Measurements from ENCODE around the gene FOXR1.
"Not testable (repeated sequence)": the region's sequence is repeated elsewhere in the genome, so short reads cannot be mapped to it uniquely, and the experiment has no call there.

The FOXR1 gene

DNA sequence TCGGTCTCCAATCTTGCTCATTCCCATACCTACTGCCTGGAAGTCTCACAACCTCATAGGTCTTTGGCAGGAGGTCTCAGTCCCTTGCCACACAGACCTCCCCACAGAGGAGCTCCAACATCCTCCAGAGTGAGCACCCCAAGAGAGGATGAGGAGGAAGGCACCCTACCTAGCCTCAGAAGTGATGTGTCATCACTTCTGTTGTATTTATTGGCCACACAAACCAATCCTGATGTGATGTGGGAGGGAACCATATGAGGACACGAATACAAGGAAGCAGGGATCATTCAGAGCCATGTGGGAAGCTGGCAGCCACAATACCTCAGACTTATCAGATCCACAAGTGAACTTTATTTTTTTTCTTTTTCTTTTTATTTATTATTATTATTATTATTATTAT, 24.5 kb upstream of the FOXR1 start:
- DNase-seq, result no peak

GRCh38 chr11:118948000-118948399, 23.6 kb upstream of the FOXR1 start:
- no peak for DNase-seq

DNA sequence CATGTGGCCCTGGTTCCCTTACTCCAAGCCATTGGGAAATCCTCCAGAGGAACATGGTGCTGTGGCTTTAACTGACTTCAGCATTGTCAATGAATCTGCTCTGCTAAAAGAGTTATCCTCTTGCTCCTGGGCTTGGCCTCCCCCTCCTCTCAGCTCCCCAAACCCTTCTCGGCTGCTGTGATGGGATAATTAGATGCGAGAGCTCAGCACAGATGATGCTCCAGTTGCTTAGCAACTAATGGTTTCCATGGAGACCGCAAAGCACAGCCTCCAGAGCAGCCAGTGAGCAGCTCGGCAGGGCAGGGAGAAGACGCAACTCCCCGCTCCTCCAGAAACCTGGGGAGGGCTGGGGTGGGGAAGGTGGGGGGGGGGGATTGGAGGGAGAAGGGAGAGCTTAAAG, 18.3 kb upstream of the FOXR1 start:
- no peak for DNase-seq

DNA sequence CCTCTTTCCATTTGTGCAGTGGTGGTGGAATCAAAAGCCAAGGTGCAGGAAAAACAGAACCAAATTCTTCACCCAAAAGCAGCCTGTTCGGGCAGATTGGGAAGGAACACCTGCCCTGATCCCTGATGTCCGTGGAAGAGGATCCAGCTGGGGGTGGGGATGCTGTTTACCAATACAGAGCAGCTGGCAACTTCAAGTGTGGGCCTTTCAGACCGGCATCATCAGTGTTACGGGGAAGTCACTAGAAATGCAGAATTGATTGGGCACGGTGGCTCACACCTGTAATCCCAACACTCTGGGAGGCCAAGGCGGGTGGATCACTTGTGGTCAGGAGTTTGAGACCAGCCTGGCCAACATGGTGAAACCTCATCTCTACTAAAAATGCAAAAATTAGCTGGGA, 17.6 kb upstream of the FOXR1 start:
- DNase-seq, result not testable (repeated sequence)

DNA sequence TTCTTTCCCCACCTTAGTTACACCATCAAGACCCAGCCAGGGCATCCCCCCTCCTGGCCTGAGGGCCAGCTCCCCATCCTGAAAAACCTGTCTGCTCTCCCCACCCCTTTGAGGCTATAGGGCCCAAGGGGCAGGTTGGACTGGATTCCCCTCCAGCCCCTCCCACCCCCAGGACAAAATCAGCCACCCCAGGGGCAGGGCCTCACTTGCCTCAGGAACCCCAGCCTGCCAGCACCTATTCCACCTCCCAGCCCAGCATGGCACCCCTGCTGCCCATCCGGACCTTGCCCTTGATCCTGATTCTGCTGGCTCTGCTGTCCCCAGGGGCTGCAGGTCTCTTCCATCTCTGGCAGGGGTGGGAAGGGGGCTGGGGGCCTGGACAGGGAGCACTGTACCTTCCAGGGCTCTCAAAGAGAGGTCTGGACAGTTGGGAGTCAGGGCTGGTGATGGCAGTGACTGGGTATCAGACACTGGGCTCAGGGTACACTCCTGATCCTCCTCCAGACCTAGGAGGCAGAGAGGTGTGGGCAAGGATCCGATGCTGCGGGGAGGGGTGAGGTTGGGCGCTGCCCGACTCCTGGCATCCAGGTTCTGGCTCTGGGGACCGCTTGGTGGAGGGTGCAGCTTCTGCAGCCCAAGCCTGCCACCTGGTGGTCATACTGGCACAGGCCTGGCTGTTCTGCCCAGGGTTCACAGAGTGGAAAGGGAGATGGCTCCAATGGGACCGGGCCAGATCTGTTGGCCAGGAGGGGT, 15.3 kb upstream of the FOXR1 start, which contains the start of gene UPK2:
Gene UPK2, plus strand, starts transcription at position 205 of the 753 bp plus-strand sequence. Its CDS starts 53 bp downstream, at position 258.
- peak; percentile 32 for DNase-seq

DNA sequence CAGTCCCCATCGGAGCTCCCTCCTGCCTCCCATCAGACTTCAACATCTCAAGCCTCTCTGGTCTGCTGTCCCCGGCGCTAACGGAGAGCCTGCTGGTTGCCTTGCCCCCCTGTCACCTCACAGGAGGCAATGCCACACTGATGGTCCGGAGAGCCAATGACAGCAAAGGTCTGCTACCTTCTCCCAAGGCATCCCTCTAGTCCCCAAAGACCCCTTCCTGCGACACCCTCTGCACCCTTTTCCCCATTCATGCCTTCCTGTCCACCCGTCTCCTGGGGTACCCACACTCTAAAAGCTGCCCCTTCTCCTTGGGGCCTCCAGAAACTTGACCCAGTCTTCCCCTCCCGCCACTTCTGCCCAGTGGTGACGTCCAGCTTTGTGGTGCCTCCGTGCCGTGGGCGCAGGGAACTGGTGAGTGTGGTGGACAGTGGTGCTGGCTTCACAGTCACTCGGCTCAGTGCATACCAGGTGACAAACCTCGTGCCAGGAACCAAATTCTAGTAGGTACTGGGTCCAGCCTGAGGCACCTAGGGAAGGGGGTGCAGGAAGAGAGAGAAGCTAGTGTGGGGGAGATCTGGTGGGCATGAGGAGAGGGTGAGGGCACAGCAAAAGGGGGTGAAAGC, 14.6 kb upstream of the FOXR1 start:
- no peak for DNase-seq

GRCh38 chr11:118957549-118957948, 14.0 kb upstream of the FOXR1 start:
- no peak for DNase-seq

DNA sequence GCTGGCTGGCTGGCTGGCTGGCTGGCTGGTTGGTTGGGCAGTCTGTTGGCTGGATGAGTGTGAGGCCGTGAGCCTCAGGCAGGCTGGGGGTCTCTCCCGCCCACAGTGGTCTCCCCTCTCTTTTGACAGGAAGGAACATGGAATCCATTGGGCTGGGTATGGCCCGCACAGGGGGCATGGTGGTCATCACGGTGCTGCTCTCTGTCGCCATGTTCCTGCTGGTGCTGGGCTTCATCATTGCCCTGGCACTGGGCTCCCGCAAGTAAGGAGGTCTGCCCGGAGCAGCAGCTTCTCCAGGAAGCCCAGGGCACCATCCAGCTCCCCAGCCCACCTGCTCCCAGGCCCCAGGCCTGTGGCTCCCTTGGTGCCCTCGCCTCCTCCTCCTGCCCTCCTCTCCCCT, 13.6 kb upstream of the FOXR1 start:
- no peak for DNase-seq

GRCh38 chr11:118958577-118958976, 13.0 kb upstream of the FOXR1 start:
- DNase-seq, result no peak

- no peak for DNase-seq
Measured at GRCh38 chr11:118961189-118961588, 10.4 kb upstream of the FOXR1 start.

GRCh38 chr11:118961591-118961990, 10.0 kb upstream of the FOXR1 start:
- no peak for DNase-seq

- not testable (repeated sequence) for DNase-seq
Measured at GRCh38 chr11:118969508-118969907, 2.1 kb upstream of the FOXR1 start.

- no peak for DNase-seq
Measured at GRCh38 chr11:118973985-118974384, 2.4 kb downstream of the FOXR1 start.

GRCh38 chr11:118975771-118976709, 4.5 kb downstream of the FOXR1 start:
- DNase-seq, result no peak

GRCh38 chr11:118979434-118979833, 7.9 kb downstream of the FOXR1 start:
- no peak for DNase-seq

- DNase-seq, result no peak
Measured at GRCh38 chr11:118980191-118980881, 8.8 kb downstream of the FOXR1 start.

GRCh38 chr11:118984337-118984736, 12.8 kb downstream of the FOXR1 start:
- DNase-seq, result not testable (repeated sequence)

DNA sequence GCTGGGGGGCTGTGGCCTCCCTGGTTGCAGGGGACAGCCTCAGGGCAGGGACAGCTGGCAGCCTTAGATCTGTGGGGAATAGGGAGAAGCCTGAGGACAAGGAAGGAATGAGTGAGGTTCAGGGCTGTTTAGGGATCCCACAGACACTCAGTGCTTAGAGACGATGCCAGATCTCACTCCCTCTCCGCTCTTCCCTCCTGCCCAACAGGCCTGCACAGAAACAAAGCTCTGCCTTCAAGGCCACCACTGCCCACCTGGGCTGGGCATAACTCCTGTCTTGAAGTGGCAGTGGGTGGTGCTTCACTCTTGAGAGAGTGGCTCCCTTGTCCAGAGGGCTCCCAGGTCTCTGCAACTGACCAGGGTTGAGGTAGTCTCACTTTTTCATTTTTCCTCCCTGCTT, 13.3 kb downstream of the FOXR1 start:
- no peak for DNase-seq

GRCh38 chr11:118988280-118988679, 16.7 kb downstream of the FOXR1 start:
- DNase-seq, result no peak

GRCh38 chr11:118991486-118992038, 20.0 kb downstream of the FOXR1 start:
- not testable (repeated sequence) for DNase-seq

DNA sequence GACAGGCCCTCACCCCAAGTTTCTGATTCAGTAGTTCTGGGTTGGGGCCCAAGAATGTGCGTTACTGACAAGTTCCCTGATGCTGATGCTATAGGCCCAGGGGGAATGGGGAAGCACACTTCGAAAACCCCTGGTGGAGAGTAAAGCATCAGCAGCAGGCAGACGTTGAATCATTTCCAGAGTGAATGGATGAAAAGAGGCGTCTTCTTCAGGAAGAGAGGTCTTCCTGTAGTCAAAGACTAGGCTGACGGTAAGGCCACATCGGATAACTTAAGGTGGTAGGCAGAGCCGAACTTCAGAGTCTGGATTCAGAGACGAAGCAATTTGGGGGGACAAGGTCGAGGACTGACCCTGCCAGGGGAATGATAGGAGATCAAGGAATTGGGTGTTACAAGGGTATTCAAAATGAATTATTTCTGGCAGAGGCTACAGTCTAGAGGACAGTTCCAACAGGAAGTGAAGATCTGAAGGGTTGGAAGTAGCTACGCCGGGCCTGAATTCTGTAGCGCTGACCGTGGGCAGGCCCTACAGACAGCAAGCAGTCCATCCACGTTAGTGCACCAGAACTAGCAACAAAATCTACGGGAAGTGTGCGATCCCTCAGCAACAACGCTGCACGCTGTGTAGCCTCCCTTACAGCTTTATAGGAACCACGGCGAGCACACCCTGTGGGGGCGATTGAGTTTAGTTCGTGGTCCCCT, 25.5 kb downstream of the FOXR1 start:
- no peak for DNase-seq
